Measurements from ENCODE around the gene CDK14. TPM values are rescaled to one million over a fixed set of nuclear protein-coding genes. Genes with fewer than 3 reads are reported as not detected.
A peak's percentile ranks its signal among the peaks of the same experiment; 100 is the strongest.

CDK14 gene
- total and polyA plus RNA-seq, 10 of the 15 experiments (the other 5 are each of a cell fraction or from before 2014, with no cell fraction given): 6.5 to 61.3 (median 24.2) TPM

- Histone ChIP-seq H3K79me2 (ENCODE audit: control insufficient read depth, insufficient read depth, low read length) (no peaks in the 10 kb centered on the region), H3K4me1 (ENCODE audit: control insufficient read depth, insufficient read depth, low read length) (peaks cover 20% of the 10 kb centered on the region), H4K20me1 (ENCODE audit: control insufficient read depth, insufficient read depth) (no peaks in the 10 kb centered on the region), H3K27ac (ENCODE audit: control insufficient read depth, insufficient read depth) (peak overlapping the region; percentile 64), H3K4me2 (ENCODE audit: control insufficient read depth, insufficient read depth) (peak overlapping the region; percentile 70; the same call in 1 of the 2 replicates), H3K27me3 (replicated peaks in 1 of 2; ENCODE audit: control insufficient read depth in 2 of 2, insufficient read depth in 2 of 2, low read length in 1 of 2) (no peaks in the 10 kb centered on the region), H2AFZ (ENCODE audit: control insufficient read depth, low read depth, low read length) (peak overlapping the region; percentile 29), H3K36me3 (ENCODE audit: control insufficient read depth in 2 of 2, insufficient read depth in 2 of 2, low read length in 1 of 2) (no peaks in the 10 kb centered on the region), H3K9ac (ENCODE audit: control insufficient read depth, insufficient read depth, low read length) (no peak overlapping the region), H3K9me3 (replicated peaks; ENCODE audit: control insufficient read depth, insufficient read depth, low read length) (no peaks in the 10 kb centered on the region; the same call in 2 of the 3 replicates), H3K4me3 (no peak overlapping the region)
- ChIA-PET RAD21 (ENCODE audit: unreplicated experiment) (interaction anchor here (1.0 to 1.7 kb wide), 6 partner anchors 24 to 87 kb away, joined by 3 to 8 read pairs (median 4); partner anchors contain the start of gene CDK14), SMC1A (ENCODE audit: uncharacterized antibody, unreplicated experiment) (interaction anchor here (0.6 to 2.6 kb wide), 10 partner anchors 9 to 200 kb away, joined by 3 to 11 read pairs (median 4); no protein-coding TSS in a partner anchor), CTCF (interaction anchor here (1.3 to 2.3 kb wide), 5 partner anchors 9 to 53 kb away, joined by 3 to 5 read pairs (median 4); no protein-coding TSS in a partner anchor), POLR2A (no interaction called here)
- 0% methylated on average over 2 of the region's 2 CpGs for WGBS (ENCODE audit: insufficient coverage, insufficient replicate concordance, low lambda C conversion rate, missing lambda C conversion rate)
- TF ChIP-seq TCF7 (IDR thresholded peaks at IDR 0.05; ENCODE audit: borderline replicate concordance): no peak
- peak; percentile 63 for TF ChIP-seq RUNX3 (IDR thresholded peaks at IDR 0.05; ENCODE audit: low read length)
- no peak for TF ChIP-seq KLF5 (IDR thresholded peaks at IDR 0.05; ENCODE audit: partially characterized antibody)
- 0 out of 4 replicates have a peak, but pooled peaks of 1 of the 2 experiments have one; percentile 16 for TF ChIP-seq CEBPB (IDR thresholded peaks at IDR 0.05; ENCODE audit: borderline replicate concordance in 1 of 2, low read depth in 2 of 2, low read length in 2 of 2)
- TF ChIP-seq JUNB (IDR thresholded peaks at IDR 0.05): peak; percentile 32
- TF ChIP-seq ATF7 (IDR thresholded peaks at IDR 0.05; ENCODE audit: low read depth): no peak
- no peak for TF ChIP-seq MAX (IDR thresholded peaks at IDR 0.05; ENCODE audit: low read depth, low read length)
- no peak for TF ChIP-seq EZH2 (IDR thresholded peaks at IDR 0.05; ENCODE audit: borderline replicate concordance, control insufficient read depth, low read depth, low read length)
- TF ChIP-seq STAT1 (conservative IDR thresholded peaks at IDR 0.05): no peak
- TF ChIP-seq NFIC (IDR thresholded peaks at IDR 0.05; ENCODE audit: low read depth, low read length): 0 out of 2 replicates have a peak, but pooled peaks have one; percentile 12
- DNase-seq (ENCODE audit: low read depth, low spot score): no peak
- FAIRE-seq: no peak
- in situ Hi-C loops (cut with MboI): no loop called here
- peak; percentile 83 for ATAC-seq
- intact Hi-C loops (cut with micrococcal nuclease; ENCODE audit: unreplicated experiment): no loop called here
- no TSS peak for BruUV-seq (replicated peaks)
Measured at GRCh38 chr7:90655566-90655965, 59.4 kb downstream of the CDK14 start.

All from GM12878 (cell line).